Activated effector memory CD4-positive, alpha-beta T cell treated with anti-CD3 and anti-CD28 coated beads, Interleukin-2, amount 50 U/mL, for 16 hours (primary cell): ENCODE data around the gene TMEM179B.
"Not testable (repeated sequence)": the region's sequence is repeated elsewhere in the genome, so short reads cannot be mapped to it uniquely, and the experiment has no call there.

Experiments used
- DNase-seq: peaks from one replicate; pipeline ENCODE4 v3.0.0-alpha.2; 2020

Gene TMEM179B

GRCh38 chr11:62791501-62792201, 4.4 kb downstream of the TMEM179B start, which contains the start of gene TMEM223:
Gene TMEM223 (minus strand): TSS chr11:62792006. CDS start chr11:62791994, 12 bp downstream.
- DNase-seq: peak; percentile 97

DNA sequence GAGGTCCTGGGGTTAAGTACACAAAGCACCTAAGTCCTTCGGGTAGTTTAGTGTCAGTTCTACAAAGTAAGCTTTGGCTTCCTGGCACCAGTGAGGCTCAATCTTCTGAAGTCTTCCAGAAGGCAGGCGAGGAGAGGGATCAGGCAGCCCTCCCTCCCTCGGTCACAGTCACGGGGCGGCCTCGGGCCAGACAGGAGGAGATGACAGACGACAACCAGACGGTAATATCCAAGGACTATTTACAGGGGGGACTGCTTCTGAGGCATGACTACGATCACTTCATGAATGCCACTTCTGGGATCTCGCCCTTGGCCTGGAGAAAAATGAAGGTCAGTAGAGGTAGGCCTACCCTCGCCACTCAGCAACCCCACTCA, 5.0 kb downstream of the TMEM179B start:
- DNase-seq: no peak

GRCh38 chr11:62794201-62794775, 7.1 kb downstream of the TMEM179B start:
- no peak for DNase-seq

DNA sequence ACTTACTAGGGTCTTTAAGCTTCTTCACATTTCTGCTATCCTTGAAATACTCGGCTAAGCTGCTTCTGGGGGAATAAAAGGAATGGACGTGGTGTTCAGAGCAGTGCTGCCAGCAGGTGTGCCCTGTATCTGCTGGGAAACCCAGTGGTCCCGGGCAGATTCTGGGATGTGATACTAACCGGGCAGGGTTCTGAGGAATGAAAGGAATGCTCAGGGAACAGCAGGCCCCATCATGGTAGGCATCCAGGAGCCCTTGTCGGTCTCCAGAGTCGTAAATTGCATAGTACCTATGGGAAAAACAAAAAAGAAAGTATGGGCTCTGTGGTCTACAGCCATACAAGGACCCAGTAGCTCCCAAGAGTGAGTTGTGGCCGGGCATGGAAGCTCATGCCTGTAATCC, 9.1 kb downstream of the TMEM179B start:
- DNase-seq: no peak

DNA sequence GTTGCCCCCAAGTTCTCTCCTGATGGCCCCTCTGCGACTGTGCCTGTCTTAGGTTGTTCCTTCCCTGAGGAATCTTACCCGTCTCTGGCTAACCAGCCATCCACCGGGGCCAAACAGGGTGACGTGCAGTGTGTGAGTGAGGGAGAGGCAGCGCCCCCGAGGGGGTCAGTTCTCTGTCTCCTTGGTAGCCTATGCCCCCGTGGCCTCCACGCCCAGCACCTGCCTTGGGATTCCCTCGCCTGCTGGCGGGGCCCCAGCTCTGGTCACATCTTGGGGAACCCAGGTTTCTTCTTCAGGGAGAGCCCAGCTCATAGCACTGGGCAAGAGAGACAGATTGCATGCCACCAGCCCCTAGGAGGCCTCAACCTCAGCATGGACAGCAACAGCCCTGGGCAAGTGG, 12.3 kb downstream of the TMEM179B start:
- no peak for DNase-seq

DNA sequence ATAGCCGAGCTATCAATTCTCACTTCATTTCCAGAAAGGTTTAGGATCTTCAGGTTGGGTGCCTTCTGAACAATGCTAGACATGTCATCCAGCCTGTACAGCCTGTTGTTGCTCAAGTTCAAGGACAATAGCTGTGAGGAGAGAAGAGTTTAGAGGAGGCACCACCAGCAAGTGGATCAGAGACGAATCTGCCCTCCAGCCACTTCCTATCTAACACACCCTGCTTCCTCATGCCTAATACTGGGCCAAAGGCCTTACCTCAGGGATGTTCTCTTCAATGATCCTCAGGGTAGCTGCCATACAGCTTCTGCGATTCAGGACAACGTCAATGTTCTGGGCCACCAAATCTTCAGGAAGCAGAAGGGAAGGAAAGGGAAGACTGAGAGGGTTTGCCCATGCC, 13.9 kb downstream of the TMEM179B start:
- no peak for DNase-seq

DNA sequence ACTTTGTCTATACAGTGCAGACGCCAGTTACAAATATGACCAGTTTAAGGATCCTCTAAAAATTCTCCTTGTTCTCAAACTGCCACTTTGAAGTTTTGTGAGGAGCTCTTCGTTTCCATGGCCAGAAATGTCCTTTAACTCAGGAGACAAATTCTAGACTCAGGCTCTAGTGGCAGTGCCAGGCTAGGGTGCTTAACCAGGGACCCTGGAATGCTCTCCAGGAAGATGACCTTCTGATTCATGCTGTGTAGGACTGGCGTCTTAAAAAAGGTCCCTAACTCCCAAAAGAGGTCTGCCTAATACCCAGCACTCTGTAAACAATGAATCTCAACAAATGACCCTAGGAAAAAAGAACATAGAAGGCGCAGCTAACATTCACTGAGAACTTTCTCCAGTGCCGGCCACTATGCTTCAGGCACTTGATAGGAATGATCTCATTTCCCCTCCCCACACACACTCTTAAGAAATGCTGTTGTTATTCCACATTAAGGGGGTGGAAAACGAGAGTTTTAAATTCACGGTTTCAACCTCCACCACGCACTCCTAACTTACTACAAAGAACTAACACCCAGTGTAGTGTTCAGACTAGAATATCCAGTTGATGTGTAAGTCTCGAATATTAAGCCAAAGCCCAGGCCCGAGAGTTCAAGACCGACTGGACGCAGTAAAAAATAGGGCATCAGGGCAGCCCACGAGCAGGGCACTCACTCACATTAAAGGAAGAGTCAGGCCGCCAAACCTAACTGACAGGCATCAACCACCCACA, 17.3 kb downstream of the TMEM179B start:
- no peak for DNase-seq

DNA sequence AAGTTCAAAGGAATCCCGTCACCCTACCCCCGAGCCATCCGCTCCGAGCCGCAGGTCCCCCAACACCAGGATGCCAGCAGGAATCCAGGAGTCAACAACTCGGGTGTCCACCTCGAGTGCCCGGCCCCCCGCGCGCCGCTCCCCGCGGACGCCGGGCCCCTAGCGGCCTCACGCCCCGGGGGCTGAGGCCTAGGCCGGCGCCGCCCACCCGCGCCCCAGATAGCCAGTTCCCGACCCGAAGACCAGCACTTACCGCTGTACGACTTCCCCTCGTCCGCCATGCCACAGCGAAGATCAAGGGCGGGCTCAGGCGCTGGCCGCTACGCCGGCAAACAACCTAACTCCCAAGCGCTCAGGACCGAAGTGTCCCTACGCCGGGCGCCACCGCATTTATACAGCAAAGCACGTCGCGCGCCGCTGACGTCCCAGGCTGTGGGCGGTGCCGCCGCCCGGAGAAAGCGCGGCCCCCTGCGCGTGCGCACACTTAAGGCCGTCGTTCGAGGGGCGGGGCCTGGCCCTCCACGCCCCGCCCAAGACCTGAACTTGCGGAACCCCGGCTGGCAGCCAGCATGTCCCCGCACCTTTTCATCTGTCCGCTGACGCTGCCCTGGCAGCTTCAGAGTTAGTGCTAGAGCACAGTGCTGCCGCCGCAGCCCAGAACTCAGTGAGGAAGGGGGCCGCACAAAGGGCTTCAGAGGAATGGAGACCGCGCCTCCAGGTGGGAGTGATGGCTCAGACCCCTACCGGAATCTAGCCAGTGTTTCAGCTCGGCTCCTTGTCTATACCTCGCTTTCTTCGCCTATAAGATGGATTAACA, 18.1 kb downstream of the TMEM179B start, which contains the start of gene NXF1:
NXF1 (minus strand) TSS at position 365 of the 817 bp plus-strand sequence; CDS start at position 281, 84 bp downstream.
- peak; percentile 98 for DNase-seq

DNA sequence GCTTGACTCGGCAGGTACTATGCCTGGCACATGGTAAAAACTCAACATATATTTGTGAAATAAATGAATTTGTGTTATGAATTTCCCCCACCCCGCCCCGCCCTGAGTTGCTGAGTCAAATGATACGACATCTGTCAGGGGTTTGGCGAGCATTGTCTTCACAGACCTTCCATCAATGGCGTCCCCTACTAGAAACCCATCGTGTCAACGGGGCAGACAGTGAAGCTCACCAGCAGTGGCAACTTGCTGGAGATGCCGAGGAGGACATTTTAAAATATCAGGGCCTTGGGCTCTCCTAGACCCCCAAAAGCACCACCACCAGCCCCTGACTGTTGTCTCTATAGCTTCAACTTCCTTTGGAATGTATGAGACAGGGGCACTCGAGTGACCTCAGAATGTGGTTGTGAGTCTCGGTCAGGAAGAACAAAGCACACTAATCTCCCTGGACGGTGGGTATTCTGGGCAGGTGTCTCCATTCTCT, 18.8 kb downstream of the TMEM179B start:
- peak; percentile 68 for DNase-seq

GRCh38 chr11:62806611-62807121, 19.5 kb downstream of the TMEM179B start:
- no peak for DNase-seq

- DNase-seq: no peak
Measured at GRCh38 chr11:62810748-62811147, 23.5 kb downstream of the TMEM179B start.

GRCh38 chr11:62811659-62812058, 24.5 kb downstream of the TMEM179B start:
- no peak for DNase-seq

GRCh38 chr11:62816557-62816956, 29.4 kb downstream of the TMEM179B start:
- no peak for DNase-seq

DNA sequence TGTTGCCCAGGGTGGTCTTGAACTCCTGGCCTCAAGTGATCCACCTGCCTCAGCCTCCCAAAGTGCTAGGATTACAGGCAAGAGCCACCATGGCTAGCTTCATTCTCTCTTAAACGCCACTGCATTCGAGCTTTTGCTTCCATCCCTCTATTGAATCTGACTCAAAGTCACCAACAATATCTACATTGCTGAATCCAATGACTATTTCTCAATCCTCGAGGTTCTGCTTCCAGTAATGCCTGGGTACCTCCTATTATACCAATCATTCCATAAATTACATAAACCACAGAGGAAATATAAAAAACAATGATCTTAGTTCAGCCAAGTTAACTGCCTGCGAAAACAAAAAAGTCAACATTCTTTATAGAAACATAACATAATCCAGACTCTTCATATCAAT, 29.9 kb downstream of the TMEM179B start:
- DNase-seq: no peak

DNA sequence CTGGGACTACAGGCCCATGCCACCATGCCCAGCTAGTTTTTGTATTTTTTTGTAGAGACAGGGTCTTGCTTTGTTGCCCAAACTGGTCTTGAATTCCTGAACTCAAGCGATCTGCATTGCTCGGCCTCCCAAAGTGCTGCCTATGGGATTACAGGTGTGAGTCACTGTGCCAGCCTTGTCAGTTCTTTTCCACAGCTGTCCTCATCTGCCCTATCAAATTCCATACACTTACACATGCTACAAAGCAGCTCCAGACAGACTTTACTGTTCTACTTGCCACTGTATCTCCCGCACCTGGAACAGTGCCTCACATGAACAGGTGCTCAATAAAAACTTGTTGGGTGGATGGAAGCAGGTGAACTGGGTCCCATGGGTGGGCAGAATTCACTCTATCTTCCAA, 36.5 kb downstream of the TMEM179B start:
- no peak for DNase-seq

GRCh38 chr11:62828130-62828529, 40.9 kb downstream of the TMEM179B start:
- not testable (repeated sequence) for DNase-seq

DNA sequence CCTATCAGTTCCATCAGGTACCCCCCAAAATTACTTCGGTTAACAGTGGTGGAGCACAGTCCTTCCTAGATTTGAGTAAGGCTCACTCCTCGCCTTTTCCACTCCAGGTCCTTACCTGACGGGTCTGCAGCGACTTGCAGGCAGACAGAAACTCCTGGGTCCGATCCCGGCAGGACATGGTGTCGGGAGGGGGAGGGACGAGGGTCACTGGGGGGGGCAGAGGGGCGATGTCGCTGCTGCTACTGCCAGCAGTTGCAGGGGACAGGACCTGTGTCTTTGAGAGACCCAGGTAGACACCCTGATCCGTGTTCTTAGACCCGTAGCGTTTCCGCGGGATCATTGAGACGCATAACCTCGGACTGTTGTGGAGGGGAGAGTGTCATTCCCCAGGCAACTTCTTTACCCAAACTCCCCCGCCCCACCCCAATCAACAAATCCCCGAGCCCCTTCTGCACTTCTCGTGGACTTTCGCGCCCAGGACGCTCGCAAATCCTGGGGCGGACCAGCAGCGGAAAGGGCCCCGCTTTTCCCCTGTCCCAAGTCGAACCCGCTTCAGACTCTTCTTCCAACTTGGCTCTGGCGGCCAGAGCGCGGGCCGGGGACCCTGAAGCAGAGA, 43.8 kb downstream of the TMEM179B start:
- DNase-seq: no peak

- peak; percentile 100 for DNase-seq
Measured at GRCh38 chr11:62831520-62832335, 44.5 kb downstream of the TMEM179B start, which contains the start of gene STX5. Gene STX5 (minus strand): TSS chr11:62832051. CDS start chr11:62831243, 808 bp downstream.

GRCh38 chr11:62832336-62833234, 45.4 kb downstream of the TMEM179B start, which contains the start of gene TEX54:
Gene TEX54 (minus strand): TSS chr11:62832841.
- peak; percentile 66 for DNase-seq

GRCh38 chr11:62835336-62835735, 48.1 kb downstream of the TMEM179B start:
- no peak for DNase-seq
